CD4-positive, alpha-beta T cell treated with Interferon gamma for 1 hour (primary cell): Measurements from ENCODE around the gene CST9L.

ENCODE experiments used
- DNase-seq: peaks from one replicate; pipeline ENCODE4 v3.0.0-alpha.2; 2020

CST9L gene

GRCh38 chr20:23542801-23543200 lies 25.5 kb downstream of the CST9L start:
- no peak for DNase-seq

GRCh38 chr20:23541776-23542175 lies 26.5 kb downstream of the CST9L start:
- DNase-seq = no peak

- no peak for DNase-seq
Observed at GRCh38 chr20:23541330-23541729, 27.0 kb downstream of the CST9L start.

GRCh38 chr20:23540624-23541023 lies 27.7 kb downstream of the CST9L start:
- DNase-seq = no peak

- no peak for DNase-seq
Observed at GRCh38 chr20:23537030-23537429, 31.3 kb downstream of the CST9L start.

- no peak for DNase-seq
Observed at GRCh38 chr20:23536328-23536974, 31.8 kb downstream of the CST9L start.

DNA sequence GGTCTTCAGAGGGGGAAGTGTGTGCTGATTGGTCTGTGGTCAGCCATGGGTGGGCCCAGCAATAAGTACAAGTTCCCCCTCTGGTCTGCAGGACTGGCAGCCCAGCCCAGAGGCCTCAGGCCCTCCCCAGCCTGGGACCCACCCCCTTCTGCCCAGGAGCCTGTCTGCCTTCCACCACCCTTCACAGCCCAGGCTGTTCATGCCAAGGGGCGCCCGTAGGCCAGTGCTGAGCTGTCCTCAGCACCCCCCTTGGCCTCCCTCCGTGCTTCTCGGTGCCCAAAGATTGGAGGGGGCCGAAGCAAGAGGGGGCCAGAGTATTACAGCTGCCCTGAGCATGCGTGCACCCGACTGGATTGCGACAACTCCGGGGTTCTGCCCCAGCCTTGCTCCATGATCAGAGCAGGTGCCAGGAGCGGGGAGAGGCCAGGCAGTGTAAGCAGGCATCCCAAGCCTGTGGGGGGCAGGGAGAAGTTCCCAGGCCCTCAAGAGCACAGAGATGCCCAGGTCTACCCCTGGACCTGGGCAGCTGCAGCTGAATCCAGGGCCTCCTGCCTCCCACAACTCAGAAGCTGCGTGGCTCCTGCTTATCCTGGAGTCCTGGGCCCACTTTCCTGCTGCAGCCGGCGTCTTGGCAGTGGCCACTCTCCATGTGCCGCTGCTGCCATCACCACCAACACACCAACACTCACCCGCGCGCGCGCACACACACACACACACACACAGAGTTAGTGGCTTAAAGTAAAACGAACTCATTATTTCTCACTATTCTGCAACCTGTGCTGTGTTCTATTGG lies 33.3 kb downstream of the CST9L start:
- DNase-seq = no peak

GRCh38 chr20:23533161-23533560 lies 35.1 kb downstream of the CST9L start:
- no peak for DNase-seq

GRCh38 chr20:23532533-23532932 lies 35.8 kb downstream of the CST9L start:
- no peak for DNase-seq

DNA sequence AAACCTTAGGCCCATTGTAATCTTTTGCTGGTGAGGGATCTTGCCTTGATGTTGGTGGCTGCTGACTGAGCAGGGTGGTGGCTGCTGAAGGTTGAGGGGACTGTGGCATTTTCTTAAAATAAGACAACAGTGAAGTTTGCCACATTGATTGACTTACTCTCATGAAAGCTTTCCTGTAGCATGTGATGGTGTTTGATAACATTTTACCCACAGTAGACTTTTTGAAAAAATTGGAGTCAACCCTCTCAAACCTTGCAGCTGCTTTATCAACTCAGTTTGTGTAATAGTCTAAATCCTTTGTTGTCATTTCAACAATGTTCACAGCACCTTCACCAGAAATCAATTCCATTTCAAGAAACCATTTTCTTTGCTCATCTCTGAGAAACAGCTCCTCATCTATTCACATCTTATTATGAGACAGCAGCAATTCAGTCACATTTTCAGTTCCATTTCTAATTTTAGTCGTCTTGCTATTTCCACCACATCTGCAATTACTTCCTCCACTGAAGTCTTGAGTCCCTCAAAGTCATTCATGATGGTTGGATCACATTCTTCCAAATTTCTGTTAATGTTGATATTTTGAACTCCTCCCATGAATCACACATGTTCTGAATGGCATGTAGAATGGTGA lies 37.2 kb downstream of the CST9L start:
- DNase-seq = no peak

DNA sequence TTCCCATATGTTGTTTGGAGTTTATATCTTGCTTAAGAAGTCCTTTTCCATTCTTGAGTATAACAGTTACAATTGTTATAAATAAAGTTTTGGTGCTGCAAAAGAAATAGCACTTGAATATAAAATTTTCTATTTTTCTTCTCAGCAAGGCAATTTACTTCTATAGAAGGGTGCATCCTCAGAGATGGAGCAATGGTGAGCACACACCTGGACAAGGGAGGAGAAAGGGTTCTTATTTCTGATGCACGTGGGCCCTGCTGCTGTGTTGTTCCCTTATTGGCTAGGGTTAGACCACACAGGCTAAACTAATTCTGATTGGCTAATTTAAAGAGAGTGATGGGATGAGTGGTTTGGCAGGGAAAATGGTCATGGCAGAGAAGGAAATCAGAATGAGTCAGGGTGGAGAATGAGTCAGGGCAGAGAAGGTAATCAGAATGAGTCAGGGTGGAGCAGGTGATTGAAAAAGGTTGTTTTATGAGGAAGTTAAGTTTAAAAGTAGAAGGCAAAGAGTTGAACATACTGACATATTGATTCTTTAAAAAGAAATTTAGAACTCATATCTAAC lies 39.3 kb downstream of the CST9L start:
- DNase-seq = no peak

GRCh38 chr20:23526850-23527249 lies 41.4 kb downstream of the CST9L start:
- DNase-seq = no peak

DNA sequence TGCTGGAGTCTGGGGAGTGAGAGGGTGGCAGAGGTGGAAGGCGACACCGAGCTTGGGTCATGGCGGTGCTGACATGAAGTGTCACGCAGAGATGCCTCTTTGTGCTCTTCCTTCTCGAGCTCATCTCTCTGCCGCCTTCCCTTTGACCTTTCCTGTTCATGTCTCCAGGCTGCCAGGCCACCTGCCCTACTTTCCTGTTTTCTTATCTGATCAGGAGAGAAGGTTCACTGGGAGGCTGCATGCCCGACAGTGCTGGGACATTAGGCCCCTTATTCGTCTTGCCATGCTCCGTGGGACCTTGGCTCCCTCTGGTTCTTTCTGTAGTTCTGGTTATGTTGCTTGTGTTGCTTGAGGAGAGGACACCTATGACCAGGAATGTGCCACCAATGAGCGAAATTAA lies 44.1 kb downstream of the CST9L start:
- no peak for DNase-seq

- no peak for DNase-seq
Observed at GRCh38 chr20:23520185-23520584, 48.1 kb downstream of the CST9L start.

GRCh38 chr20:23519556-23519955 lies 48.7 kb downstream of the CST9L start:
- DNase-seq = no peak

DNA sequence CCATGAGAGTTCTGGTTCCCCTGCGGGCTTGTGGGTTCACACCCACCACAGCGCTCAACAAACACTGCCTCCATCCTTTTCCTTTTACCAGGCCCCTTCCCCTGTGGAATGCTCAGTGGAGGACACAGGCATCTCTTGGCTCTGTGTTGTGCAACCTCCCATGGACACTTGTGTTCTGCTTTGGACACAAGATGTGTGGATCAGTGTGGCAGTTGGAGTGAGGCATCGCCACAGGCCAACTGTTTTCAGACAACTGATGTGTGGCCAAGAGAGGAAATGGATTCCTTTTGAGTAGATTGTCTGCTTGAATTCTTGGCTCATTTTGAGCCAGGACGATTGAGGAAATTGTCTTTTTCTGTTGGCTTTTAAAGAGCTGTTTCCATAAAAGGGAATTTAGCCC lies 50.6 kb downstream of the CST9L start:
- no peak for DNase-seq

- DNase-seq = no peak
Observed at GRCh38 chr20:23515250-23515939, 52.9 kb downstream of the CST9L start.

GRCh38 chr20:23514848-23515247 lies 53.4 kb downstream of the CST9L start:
- no peak for DNase-seq
